GM23338 (cell line): ENCODE data around the gene ENC1.

Source experiments
- CTCF ChIP-seq, 2 experiments: fragments of 200-600 bp in 1 of 2; sonication (generic) in 1 of 2; conservative IDR thresholded peaks; 2 replicates each; pipeline versions ENCODE4 v1.5.1 to v1.6.1; 2016 to 2017; ENCODE audit warnings: antibody characterized with exemption in 2 of 2, low read depth in 2 of 2, mild to moderate bottlenecking in 2 of 2, moderate library complexity in 1 of 2
- ETS1 ChIP-seq: IDR thresholded peaks from 2 replicates; pipeline ENCODE4 v1.6.1; 2016; ENCODE audit warnings: antibody characterized with exemption
- EZH2 ChIP-seq: fragments of 200-600 bp; sonication (generic); IDR thresholded peaks from one replicate; pipeline ENCODE4 v1.8.0; 2017; ENCODE audit warnings: antibody characterized with exemption, mild to moderate bottlenecking, low read depth; ENCODE audit not compliant: unreplicated experiment
- EZH2phosphoT487 ChIP-seq: fragments of 200-600 bp; sonication (generic); IDR thresholded peaks from one replicate; pipeline ENCODE4 v1.8.1; 2018; ENCODE audit warnings: antibody characterized with exemption; ENCODE audit not compliant: unreplicated experiment
- JUNB ChIP-seq: IDR thresholded peaks from one replicate; pipeline ENCODE4 v1.6.1; 2016; ENCODE audit warnings: antibody characterized with exemption; ENCODE audit not compliant: unreplicated experiment
- POLR2AphosphoS5 ChIP-seq: IDR thresholded peaks from 2 replicates; pipeline ENCODE4 v1.6.1; 2016; ENCODE audit warnings: antibody characterized with exemption, low read depth
- REST ChIP-seq: IDR thresholded peaks from one replicate; pipeline ENCODE4 v1.6.1; 2018; ENCODE audit warnings: antibody characterized with exemption; ENCODE audit not compliant: unreplicated experiment
- ZNF331 ChIP-seq: fragments of 250-450 bp; sonication (Bioruptor Pico); IDR thresholded peaks from 2 replicates; pipeline ENCODE4 v1.5.0; 2020; ENCODE audit warnings: low read depth, mild to moderate bottlenecking, moderate library complexity
- TF ChIP-seq, protein P1 (sequence below): fragments of 250-450 bp; sonication (Bioruptor Pico); IDR thresholded peaks from 2 replicates; pipeline ENCODE4 v1.5.0; 2020; ENCODE audit warnings: mild to moderate bottlenecking, moderate library complexity

DNA sequence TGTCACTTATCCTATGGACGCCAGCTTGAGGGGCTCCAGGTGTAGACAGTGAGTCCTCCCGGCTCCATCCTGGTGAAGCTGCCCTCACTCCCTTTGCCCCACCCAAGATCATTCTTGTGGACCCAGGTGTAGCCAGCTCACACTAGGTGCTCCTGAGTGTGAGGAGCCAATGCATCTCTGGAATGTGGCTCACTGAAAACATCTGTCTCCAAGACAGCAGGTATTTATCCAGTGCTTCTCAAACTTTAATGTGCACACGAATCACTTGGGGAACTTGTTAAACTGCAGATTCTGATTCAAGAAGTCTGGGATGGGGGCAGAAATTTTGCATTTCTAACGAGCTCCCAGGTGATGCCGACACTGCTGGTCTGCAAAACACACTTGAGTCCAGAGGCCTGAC is 13.5 kb upstream of the ENC1 start:
- TF ChIP-seq CTCF (conservative IDR thresholded peaks at IDR 0.05; ENCODE audit: low read depth in 2 of 2), result no peak
- TF ChIP-seq POLR2AphosphoS5, result no peak
- no peak for TF ChIP-seq REST
- TF ChIP-seq EZH2, result no peak
- TF ChIP-seq, protein P1, sequence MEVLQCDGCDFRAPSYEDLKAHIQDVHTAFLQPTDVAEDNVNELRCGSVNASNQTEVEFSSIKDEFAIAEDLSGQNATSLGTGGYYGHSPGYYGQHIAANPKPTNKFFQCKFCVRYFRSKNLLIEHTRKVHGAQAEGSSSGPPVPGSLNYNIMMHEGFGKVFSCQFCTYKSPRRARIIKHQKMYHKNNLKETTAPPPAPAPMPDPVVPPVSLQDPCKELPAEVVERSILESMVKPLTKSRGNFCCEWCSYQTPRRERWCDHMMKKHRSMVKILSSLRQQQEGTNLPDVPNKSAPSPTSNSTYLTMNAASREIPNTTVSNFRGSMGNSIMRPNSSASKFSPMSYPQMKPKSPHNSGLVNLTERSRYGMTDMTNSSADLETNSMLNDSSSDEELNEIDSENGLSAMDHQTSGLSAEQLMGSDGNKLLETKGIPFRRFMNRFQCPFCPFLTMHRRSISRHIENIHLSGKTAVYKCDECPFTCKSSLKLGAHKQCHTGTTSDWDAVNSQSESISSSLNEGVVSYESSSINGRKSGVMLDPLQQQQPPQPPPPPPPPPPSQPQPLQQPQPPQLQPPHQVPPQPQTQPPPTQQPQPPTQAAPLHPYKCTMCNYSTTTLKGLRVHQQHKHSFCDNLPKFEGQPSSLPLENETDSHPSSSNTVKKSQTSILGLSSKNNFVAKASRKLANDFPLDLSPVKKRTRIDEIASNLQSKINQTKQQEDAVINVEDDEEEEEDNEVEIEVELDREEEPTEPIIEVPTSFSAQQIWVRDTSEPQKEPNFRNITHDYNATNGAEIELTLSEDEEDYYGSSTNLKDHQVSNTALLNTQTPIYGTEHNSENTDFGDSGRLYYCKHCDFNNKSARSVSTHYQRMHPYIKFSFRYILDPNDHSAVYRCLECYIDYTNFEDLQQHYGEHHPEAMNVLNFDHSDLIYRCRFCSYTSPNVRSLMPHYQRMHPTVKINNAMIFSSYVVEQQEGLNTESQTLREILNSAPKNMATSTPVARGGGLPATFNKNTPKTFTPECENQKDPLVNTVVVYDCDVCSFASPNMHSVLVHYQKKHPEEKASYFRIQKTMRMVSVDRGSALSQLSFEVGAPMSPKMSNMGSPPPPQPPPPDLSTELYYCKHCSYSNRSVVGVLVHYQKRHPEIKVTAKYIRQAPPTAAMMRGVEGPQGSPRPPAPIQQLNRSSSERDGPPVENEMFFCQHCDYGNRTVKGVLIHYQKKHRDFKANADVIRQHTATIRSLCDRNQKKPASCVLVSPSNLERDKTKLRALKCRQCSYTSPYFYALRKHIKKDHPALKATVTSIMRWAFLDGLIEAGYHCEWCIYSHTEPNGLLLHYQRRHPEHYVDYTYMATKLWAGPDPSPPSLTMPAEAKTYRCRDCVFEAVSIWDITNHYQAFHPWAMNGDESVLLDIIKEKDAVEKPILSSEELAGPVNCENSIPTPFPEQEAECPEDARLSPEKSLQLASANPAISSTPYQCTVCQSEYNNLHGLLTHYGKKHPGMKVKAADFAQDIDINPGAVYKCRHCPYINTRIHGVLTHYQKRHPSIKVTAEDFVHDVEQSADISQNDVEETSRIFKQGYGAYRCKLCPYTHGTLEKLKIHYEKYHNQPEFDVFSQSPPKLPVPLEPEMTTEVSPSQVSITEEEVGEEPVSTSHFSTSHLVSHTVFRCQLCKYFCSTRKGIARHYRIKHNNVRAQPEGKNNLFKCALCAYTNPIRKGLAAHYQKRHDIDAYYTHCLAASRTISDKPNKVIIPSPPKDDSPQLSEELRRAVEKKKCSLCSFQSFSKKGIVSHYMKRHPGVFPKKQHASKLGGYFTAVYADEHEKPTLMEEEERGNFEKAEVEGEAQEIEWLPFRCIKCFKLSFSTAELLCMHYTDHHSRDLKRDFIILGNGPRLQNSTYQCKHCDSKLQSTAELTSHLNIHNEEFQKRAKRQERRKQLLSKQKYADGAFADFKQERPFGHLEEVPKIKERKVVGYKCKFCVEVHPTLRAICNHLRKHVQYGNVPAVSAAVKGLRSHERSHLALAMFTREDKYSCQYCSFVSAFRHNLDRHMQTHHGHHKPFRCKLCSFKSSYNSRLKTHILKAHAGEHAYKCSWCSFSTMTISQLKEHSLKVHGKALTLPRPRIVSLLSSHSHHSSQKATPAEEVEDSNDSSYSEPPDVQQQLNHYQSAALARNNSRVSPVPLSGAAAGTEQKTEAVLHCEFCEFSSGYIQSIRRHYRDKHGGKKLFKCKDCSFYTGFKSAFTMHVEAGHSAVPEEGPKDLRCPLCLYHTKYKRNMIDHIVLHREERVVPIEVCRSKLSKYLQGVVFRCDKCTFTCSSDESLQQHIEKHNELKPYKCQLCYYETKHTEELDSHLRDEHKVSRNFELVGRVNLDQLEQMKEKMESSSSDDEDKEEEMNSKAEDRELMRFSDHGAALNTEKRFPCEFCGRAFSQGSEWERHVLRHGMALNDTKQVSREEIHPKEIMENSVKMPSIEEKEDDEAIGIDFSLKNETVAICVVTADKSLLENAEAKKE, result no peak
- TF ChIP-seq JUNB, result no peak
- no peak for TF ChIP-seq EZH2phosphoT487
- no peak for TF ChIP-seq ZNF331 (CRISPR knock-in tag)
- no peak for TF ChIP-seq ETS1
